ENCODE measurements around the gene TRIM52.

Gene TRIM52

GRCh38 chr5:181236471-181236870 is 24.5 kb downstream of the TRIM52 start:
- no peak for TF ChIP-seq GATA2 (IDR thresholded peaks at IDR 0.05; ENCODE audit: low read depth, low read length)
- no peak for TF ChIP-seq GATA3 (IDR thresholded peaks at IDR 0.05; ENCODE audit: low read depth, low read length)

- no peak for TF ChIP-seq GATA3 (IDR thresholded peaks at IDR 0.05; ENCODE audit: low read depth, low read length)
These were observed 25.1 kb downstream of the TRIM52 start for GRCh38 chr5:181235689-181236366.

GRCh38 chr5:181235323-181235688 is 25.6 kb downstream of the TRIM52 start:
- no peak for TF ChIP-seq GATA3 (IDR thresholded peaks at IDR 0.05; ENCODE audit: low read depth, low read length)
- TF ChIP-seq GATA2 (IDR thresholded peaks at IDR 0.05; ENCODE audit: low read depth, low read length) = no peak

- TF ChIP-seq GATA3 (IDR thresholded peaks at IDR 0.05; ENCODE audit: low read depth, low read length) (no peak), GATA2 (IDR thresholded peaks at IDR 0.05; ENCODE audit: low read depth, low read length) (no peak)
These were observed 26.3 kb downstream of the TRIM52 start for GRCh38 chr5:181234455-181235306.

GRCh38 chr5:181233801-181234454 is 27.0 kb downstream of the TRIM52 start:
- no peak for TF ChIP-seq GATA3 (IDR thresholded peaks at IDR 0.05; ENCODE audit: low read depth, low read length)
- no peak for TF ChIP-seq GATA2 (IDR thresholded peaks at IDR 0.05; ENCODE audit: low read depth, low read length)

- TF ChIP-seq GATA3 (IDR thresholded peaks at IDR 0.05; ENCODE audit: low read depth, low read length) (no peak), GATA2 (IDR thresholded peaks at IDR 0.05; ENCODE audit: low read depth, low read length) (no peak)
These were observed 27.7 kb downstream of the TRIM52 start for GRCh38 chr5:181233088-181233800.

GRCh38 chr5:181232593-181232992 is 28.4 kb downstream of the TRIM52 start:
- no peak for TF ChIP-seq GATA3 (IDR thresholded peaks at IDR 0.05; ENCODE audit: low read depth, low read length)
- no peak for TF ChIP-seq GATA2 (IDR thresholded peaks at IDR 0.05; ENCODE audit: low read depth, low read length)

GRCh38 chr5:181231432-181231831 is 29.5 kb downstream of the TRIM52 start:
- no peak for TF ChIP-seq GATA2 (IDR thresholded peaks at IDR 0.05; ENCODE audit: low read depth, low read length)

GRCh38 chr5:181230551-181230950 is 30.4 kb downstream of the TRIM52 start:
- TF ChIP-seq GATA2 (IDR thresholded peaks at IDR 0.05; ENCODE audit: low read depth, low read length) (no peak), GATA3 (IDR thresholded peaks at IDR 0.05; ENCODE audit: low read depth, low read length) (no peak)

- no peak for TF ChIP-seq GATA3 (IDR thresholded peaks at IDR 0.05; ENCODE audit: low read depth, low read length)
- TF ChIP-seq GATA2 (IDR thresholded peaks at IDR 0.05; ENCODE audit: low read depth, low read length) = no peak
These were observed 30.9 kb downstream of the TRIM52 start for GRCh38 chr5:181229996-181230395.

GRCh38 chr5:181224390-181225229 is 36.3 kb downstream of the TRIM52 start:
- no peak for TF ChIP-seq GATA2 (IDR thresholded peaks at IDR 0.05; ENCODE audit: low read depth, low read length)
- TF ChIP-seq GATA3 (IDR thresholded peaks at IDR 0.05; ENCODE audit: low read depth, low read length) = no peak

GRCh38 chr5:181223729-181224389 is 37.1 kb downstream of the TRIM52 start:
- TF ChIP-seq GATA3 (IDR thresholded peaks at IDR 0.05; ENCODE audit: low read depth, low read length) (no peak), GATA2 (IDR thresholded peaks at IDR 0.05; ENCODE audit: low read depth, low read length) (no peak)
